Sigmoid colon (tissue), 7 donors: Measurements from ENCODE around the gene CTDP1. TPM values are rescaled to one million over a fixed set of nuclear protein-coding genes. Genes with fewer than 3 reads are reported as not detected.

Experiments used
- DNase-seq: peaks from one replicate; pipeline ENCODE4 v3.0.0-alpha.2; 2019
- H3K27ac ChIP-seq, 4 donors: fragments of 200-600 bp; sonication (generic); one replicate each; pipeline ENCODE4 v1.5.1; 2016 to 2019; ENCODE audit warnings: mild to moderate bottlenecking in 1 of 4
- H3K27me3 ChIP-seq, 3 donors: fragments of 200-600 bp; sonication (generic); one replicate each; pipeline ENCODE4 v1.5.1; 2019; ENCODE audit warnings: mild to moderate bottlenecking in 1 of 3
- H3K36me3 ChIP-seq, 4 donors: fragments of 200-600 bp; sonication (generic); one replicate each; pipeline ENCODE4 v1.5.1; 2016 to 2019
- H3K4me1 ChIP-seq, 4 donors: fragments of 200-600 bp; sonication (generic); one replicate each; pipeline ENCODE4 v1.5.1; 2017 to 2019
- H3K4me3 ChIP-seq, 4 donors: fragments of 200-600 bp; sonication (generic); one replicate each; pipeline ENCODE4 v1.5.1; 2017 to 2019; ENCODE audit warnings: mild to moderate bottlenecking in 2 of 4, moderate library complexity in 1 of 4
- H3K9me3 ChIP-seq, 4 donors: fragments of 200-600 bp in 3 of 4; sonication (generic) in 3 of 4; one replicate each; pipeline versions ENCODE4 v1.5.1 to v1.6.1; 2013 to 2019
- EP300 ChIP-seq, 4 donors: sonication (generic); formaldehyde crosslinking; IDR thresholded peaks; one replicate each; pipeline ENCODE4 v1.6.1; 2017; ENCODE audit warnings: antibody characterized with exemption in 4 of 4
- POLR2A ChIP-seq, 2 donors: fragments of 450-650 bp; IDR thresholded peaks; one replicate each; pipeline ENCODE4 v1.6.1; 2016; ENCODE audit warnings: antibody characterized with exemption in 2 of 2, mild to moderate bottlenecking in 2 of 2, moderate library complexity in 2 of 2
- POLR2AphosphoS5 ChIP-seq, 4 donors: sonication (generic); formaldehyde crosslinking; IDR thresholded peaks; one replicate each; pipeline ENCODE4 v1.6.1; 2017; ENCODE audit warnings: antibody characterized with exemption in 4 of 4
- WGBS, 2 donors: extraction: QIAGEN DNeasy Blood & Tissue Kit; methylation state at CpG; one replicate each; pipeline ENCODE4 v1.1.7; 2013; 5-methylcytosine and 5-hydroxymethylcytosine counted together
- intact Hi-C: fragments of 100-400 bp; cut with DNase I; formaldehyde crosslinking; loops from one replicate; pipeline ENCODE4 v1.15.1; 2023
- polyA plus RNA-seq, 3 donors: library from polyadenylated mRNA; stranded (reverse); fragments of 200-250 nt; gene quantifications; one replicate each; pipeline ENCODE4 v1.2.3, GENCODE V29; 2013
- total RNA-seq, 4 donors: library from RNA; depleted of rRNA; stranded (reverse); fragments of >200 nt; gene quantifications; one replicate each; pipeline ENCODE4 v1.1.0, GENCODE V29; 2016
- TF ChIP-seq, protein P1 (sequence below), 4 experiments: fragments of 450-650 bp in 3 of 4; fragments of 200-600 bp in 1 of 4; IDR thresholded peaks; one replicate each; pipeline ENCODE4 v1.5.1; 2016 to 2019; ENCODE audit warnings: antibody characterized with exemption in 4 of 4, mild to moderate bottlenecking in 3 of 4, moderate library complexity in 2 of 4
- donor health status: healthy with polysubstance abuse.
- donor health status: Bipolar disorder and iron deficiency.
- donor health status: healthy.

Gene CTDP1
- total and polyA plus RNA-seq, 7 donors: 11.1 to 25.9 (median 14.7) TPM

- Histone ChIP-seq H3K9me3 (no peaks in the 10 kb centered on the region), H3K4me3 (peak overlapping the region in 1 of 4 donors; percentile 38), H3K27me3 (peaks cover 16 to 93% (median 49%) of the 10 kb centered on the region in 3 donors), H3K36me3 (no peaks in the 10 kb centered on the region), H3K4me1 (peaks cover 0 to 10% (median 9%) of the 10 kb centered on the region in 4 donors), H3K27ac (no peak overlapping the region)
- TF ChIP-seq POLR2AphosphoS5 (IDR thresholded peaks at IDR 0.05): no peak
- TF ChIP-seq, protein P1, sequence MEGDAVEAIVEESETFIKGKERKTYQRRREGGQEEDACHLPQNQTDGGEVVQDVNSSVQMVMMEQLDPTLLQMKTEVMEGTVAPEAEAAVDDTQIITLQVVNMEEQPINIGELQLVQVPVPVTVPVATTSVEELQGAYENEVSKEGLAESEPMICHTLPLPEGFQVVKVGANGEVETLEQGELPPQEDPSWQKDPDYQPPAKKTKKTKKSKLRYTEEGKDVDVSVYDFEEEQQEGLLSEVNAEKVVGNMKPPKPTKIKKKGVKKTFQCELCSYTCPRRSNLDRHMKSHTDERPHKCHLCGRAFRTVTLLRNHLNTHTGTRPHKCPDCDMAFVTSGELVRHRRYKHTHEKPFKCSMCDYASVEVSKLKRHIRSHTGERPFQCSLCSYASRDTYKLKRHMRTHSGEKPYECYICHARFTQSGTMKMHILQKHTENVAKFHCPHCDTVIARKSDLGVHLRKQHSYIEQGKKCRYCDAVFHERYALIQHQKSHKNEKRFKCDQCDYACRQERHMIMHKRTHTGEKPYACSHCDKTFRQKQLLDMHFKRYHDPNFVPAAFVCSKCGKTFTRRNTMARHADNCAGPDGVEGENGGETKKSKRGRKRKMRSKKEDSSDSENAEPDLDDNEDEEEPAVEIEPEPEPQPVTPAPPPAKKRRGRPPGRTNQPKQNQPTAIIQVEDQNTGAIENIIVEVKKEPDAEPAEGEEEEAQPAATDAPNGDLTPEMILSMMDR (IDR thresholded peaks at IDR 0.05): no peak
- WGBS, 2 donors: 86 to 92% methylated on average over 16 of the region's 16 CpGs
- DNase-seq: no peak
- intact Hi-C loops: no loop called here
These were observed 107.9 kb downstream of the CTDP1 start for GRCh38 chr18:79787527-79787864.

- Histone ChIP-seq H3K9me3 (no peaks in the 10 kb centered on the region), H3K4me3 (peak overlapping the region in 3 of 4 donors; percentile 14 to 38 (median 35)), H3K36me3 (no peaks in the 10 kb centered on the region), H3K27me3 (peaks cover 16 to 90% (median 49%) of the 10 kb centered on the region in 3 donors), H3K27ac (no peak overlapping the region), H3K4me1 (peaks cover 0 to 10% (median 9%) of the 10 kb centered on the region in 4 donors)
- intact Hi-C loops: no loop called here
- TF ChIP-seq POLR2AphosphoS5 (IDR thresholded peaks at IDR 0.05): no peak
- TF ChIP-seq, protein P1 (IDR thresholded peaks at IDR 0.05): no peak
- no peak for TF ChIP-seq POLR2A (IDR thresholded peaks at IDR 0.05)
- WGBS, 2 donors: 8 to 34% methylated on average over 106 of the region's 106 CpGs
- peak; percentile 52 for DNase-seq
These were observed 108.5 kb downstream of the CTDP1 start for GRCh38 chr18:79787865-79788733.

GRCh38 chr18:79788734-79789085 is 109.1 kb downstream of the CTDP1 start:
- TF ChIP-seq POLR2AphosphoS5 (IDR thresholded peaks at IDR 0.05) (no peak), POLR2A (IDR thresholded peaks at IDR 0.05) (no peak), EP300 (IDR thresholded peaks at IDR 0.05) (no peak)
- TF ChIP-seq, protein P1 (IDR thresholded peaks at IDR 0.05): no peak
- no peak overlapping the region for H3K27ac ChIP-seq
- WGBS, 2 donors: 59 to 62% methylated on average over 27 of the region's 27 CpGs
- H3K4me1 ChIP-seq: peaks cover 0 to 10% (median 9%) of the 10 kb centered on the region in 4 donors
- peaks cover 16 to 87% (median 49%) of the 10 kb centered on the region in 3 donors for H3K27me3 ChIP-seq
- H3K4me3 ChIP-seq: no peak overlapping the region
- no peaks in the 10 kb centered on the region for H3K36me3 ChIP-seq
- DNase-seq: peak; percentile 48
- intact Hi-C loops: no loop called here
- no peaks in the 10 kb centered on the region for H3K9me3 ChIP-seq

- WGBS, 2 donors: 93 to 94% methylated on average over 54 of the region's 54 CpGs
- H3K27me3 ChIP-seq: peaks cover 16 to 81% (median 44%) of the 10 kb centered on the region in 3 donors
- intact Hi-C loops: no loop called here
- DNase-seq: peak; percentile 60
- no peaks in the 10 kb centered on the region for H3K36me3 ChIP-seq
- H3K4me3 ChIP-seq: no peak overlapping the region
- H3K27ac ChIP-seq: no peak overlapping the region
- peaks cover 0 to 10% (median 9%) of the 10 kb centered on the region in 4 donors for H3K4me1 ChIP-seq
- no peaks in the 10 kb centered on the region for H3K9me3 ChIP-seq
- TF ChIP-seq POLR2A (IDR thresholded peaks at IDR 0.05) (no peak), POLR2AphosphoS5 (IDR thresholded peaks at IDR 0.05) (no peak), EP300 (IDR thresholded peaks at IDR 0.05) (no peak)
- TF ChIP-seq, protein P1 (IDR thresholded peaks at IDR 0.05): no peak
These were observed 109.7 kb downstream of the CTDP1 start for GRCh38 chr18:79789091-79789891.
